Inflammatory macrophage (primary cell): Measurements from ENCODE around the gene CNTN1.

Source experiments
- DNase-seq, 2 donors: peaks; one replicate each; pipeline ENCODE4 v3.0.0-alpha.2; 2020 to 2022

The CNTN1 gene

DNA sequence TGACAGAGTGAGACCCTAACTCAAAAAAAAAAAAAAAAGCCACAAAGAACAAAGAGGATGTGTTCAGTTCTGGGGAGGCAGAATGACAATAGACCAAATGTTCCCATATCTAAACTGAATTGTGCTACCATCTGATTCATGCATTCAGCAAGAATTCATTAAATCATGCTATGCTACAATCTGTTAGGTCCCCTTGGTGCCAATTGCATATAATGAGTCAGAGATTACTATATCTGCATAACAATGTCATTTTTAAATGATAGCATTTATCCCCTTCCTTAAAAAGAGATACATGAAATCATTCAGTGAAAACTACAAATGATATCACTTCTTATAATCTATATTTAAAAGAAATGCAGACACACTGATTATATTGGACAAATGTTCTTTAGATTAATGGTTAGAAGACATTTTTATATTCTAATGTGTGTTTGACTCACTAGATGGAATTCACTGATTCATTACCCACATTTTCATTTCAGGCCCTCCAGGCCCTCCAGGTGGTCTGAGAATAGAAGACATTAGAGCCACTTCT lies 288.3 kb downstream of the CNTN1 start:
- DNase-seq: no peak

DNA sequence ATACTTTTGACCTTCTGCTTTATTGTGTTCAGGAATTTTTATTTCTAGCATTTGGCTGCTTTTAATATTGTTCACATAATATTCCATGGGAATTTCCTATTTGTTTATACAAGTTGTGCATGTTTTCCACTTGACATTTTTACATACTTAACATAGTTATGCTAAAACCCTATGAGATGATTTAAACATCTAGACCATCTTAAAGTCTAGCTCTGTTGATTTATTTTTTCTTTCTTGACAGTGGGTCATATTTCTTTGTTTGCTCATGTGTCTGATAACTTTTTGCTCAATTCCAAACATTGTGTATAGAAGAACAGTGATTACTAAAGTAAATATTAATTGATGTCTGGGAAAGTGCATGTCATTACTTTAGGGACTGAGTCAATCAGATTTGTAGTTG lies 293.8 kb downstream of the CNTN1 start:
- no peak for DNase-seq

DNA sequence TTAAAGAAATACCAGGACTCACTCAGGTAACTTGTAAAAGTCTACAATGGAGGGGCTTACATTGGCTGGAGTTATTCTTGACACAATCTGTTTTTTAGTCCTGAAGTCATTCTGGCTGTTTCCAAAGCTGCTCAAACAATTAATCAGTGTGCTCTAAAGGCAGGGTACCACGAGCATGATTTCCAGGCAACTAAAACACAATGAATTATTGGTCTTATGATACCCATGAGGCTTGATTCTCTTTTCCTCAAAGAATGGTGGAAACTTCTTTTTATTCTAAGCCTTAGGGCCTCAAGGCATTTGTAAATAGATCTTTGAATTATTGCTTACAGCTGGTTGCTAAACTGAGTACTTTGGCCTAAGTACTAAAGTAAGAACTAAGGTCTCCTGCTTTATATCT lies 296.1 kb downstream of the CNTN1 start:
- DNase-seq: no peak

DNA sequence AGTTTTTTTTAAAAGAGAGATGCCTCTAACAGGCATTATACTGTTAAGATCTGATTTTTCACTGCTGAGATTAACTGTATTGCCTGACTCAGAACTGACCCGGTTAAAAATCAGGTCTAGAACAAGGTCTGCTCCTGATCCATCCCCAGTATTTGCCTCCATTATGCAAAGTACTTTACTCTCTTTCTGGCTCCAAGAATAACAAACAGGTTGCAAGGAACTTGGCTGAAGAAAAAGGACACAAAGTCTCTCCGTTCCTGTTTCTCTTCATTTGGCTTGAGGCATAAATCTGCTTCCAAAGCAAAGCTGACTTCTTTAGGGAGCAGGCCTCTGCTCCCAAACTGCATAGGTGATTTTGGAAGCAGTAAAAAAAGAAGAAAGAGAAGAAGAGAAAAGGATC lies 296.6 kb downstream of the CNTN1 start:
- no peak for DNase-seq

DNA sequence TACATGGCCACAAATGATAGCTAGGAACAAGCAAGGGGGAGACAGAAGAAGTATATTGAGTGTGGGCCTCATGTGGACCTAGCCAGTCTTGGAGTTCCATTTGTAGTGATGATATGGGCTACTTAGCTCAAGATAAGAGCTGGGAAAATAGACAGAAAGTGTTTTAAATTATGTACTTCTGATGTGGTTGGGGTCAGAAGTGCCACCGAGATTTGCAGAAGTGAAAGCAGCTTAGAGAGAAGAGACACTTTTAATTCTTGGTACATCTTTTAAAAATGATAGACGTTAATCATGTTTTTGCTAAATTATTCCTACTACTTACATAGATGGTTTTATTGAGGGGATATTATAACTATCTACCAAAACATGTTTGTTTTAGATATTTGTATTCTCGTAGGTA lies 297.5 kb downstream of the CNTN1 start:
- DNase-seq: no peak

DNA sequence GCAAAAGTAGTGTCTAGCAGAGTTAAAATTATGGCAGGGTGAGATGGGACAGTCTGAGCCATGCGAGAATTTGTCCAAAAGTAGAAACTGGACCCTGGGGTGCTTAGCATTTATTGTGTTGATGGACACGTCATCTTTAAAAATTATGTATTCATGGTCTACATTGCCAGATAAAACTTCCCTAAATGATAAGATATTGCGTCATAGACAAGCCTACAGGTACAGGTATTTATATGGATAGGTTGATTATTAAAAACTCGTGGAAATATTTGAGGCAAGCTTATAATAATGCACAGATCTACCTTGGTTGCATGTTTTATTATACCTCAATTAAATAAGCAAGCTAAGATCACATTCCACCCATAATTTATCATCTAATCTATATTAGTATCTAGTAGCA lies 299.9 kb downstream of the CNTN1 start:
- no peak for DNase-seq

DNA sequence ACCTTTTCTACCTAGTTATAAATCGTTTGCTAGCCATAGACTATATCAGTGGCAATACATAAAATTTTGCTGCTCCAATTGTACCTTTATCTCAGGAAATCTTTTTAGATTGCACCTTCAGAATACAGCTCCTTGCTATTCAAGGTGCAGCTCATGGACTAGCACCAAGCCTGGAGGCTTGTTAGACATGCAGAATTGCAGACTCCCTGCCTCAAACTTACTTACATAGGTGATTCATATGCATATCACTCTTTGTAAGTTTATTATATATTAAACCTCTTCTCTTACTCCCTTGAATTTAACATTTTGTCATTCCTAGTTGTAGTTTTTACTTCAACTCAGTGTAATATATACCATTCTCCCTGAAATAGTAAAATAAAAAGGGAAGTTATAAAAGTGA lies 300.4 kb downstream of the CNTN1 start:
- DNase-seq: no peak

DNA sequence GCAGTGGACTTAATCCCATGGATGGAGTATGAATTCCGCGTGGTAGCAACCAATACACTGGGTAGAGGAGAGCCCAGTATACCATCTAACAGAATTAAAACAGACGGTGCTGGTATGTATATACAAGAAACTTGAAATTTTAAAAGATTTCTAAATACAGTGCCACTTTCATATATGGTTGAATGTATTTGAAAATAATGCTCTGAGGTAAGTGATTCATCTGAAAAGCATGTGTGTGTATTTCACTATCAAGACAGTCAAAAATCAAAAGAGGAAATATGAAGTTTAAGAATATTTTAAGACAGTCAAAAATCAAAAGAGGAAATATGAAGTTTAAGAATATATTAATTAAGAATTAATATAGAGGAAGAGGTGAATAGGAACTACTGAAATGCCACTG lies 300.9 kb downstream of the CNTN1 start:
- DNase-seq: no peak

DNA sequence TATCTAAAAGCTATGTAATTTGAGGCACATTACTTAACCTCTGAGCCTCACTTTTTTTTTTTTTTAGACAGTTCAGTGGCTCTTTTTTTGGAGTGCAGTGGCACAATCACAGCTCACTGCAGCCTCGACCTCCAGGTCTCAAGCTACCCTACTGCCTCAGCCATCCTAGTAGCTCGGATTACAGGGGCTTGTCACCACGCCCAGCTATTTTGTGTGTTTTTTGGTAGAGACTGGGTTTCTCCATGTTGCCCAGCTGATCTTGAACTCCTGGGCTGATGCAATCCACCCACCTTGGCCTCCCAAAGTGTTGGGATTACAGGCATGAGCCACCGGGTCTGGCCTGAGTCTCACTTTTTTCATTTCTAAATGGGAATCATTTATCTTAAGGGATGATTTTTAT lies 303.9 kb downstream of the CNTN1 start:
- no peak for DNase-seq

DNA sequence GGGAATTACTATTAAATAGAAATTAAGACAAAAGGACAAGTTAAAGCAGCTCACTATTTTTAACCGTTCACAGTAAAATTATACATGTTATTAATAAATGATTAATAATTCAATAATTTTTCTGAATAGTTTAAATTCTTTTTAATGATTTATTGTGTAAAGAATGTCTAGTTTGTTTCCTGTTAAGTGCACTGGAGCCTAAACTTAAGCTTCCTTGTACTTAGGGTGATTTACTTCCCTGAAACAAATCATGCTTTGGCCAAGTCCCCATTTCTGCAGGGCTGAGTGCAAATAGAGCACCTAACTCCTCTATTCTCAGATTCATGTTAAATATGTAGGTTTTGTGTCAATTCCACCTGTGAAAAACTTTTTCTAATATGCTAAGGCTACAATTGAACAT lies 307.0 kb downstream of the CNTN1 start:
- DNase-seq: no peak

DNA sequence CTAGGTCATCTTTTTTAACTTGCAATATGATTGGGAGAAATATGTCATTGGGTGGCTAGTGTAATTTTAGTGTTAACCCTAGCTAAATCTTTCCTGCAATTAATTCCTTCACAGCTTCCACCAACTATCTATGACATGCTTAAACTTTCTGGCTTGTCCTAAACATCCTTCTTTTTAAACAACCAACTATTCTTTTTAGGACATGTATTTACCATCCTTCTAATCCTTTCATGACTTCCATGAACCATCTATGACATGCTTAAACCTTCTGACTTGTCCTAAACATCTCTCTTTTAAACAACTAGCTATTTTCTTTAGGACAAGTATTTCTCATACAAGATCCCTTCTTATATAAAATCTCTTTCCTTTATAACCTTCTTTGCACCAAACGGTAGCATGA lies 316.2 kb downstream of the CNTN1 start:
- no peak for DNase-seq

DNA sequence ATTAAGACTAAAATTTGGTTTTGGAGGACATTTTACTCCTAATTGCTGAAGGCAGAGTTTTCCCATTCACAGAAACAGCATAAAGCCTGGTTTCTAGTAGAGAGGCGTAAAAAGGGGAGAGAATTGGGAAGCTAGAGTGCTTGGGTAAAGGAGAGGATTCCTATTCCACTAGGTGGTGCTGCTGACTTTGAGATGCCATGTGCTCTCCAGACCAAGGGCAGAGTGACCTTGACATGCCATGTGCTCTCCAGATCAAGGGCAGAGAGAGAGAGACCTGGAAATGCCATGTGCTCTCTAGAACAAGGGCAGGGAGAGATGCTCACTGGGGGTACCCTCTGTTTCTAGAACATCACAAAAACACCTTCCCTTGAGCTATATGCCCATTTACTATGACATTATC lies 319.7 kb downstream of the CNTN1 start:
- DNase-seq: no peak

DNA sequence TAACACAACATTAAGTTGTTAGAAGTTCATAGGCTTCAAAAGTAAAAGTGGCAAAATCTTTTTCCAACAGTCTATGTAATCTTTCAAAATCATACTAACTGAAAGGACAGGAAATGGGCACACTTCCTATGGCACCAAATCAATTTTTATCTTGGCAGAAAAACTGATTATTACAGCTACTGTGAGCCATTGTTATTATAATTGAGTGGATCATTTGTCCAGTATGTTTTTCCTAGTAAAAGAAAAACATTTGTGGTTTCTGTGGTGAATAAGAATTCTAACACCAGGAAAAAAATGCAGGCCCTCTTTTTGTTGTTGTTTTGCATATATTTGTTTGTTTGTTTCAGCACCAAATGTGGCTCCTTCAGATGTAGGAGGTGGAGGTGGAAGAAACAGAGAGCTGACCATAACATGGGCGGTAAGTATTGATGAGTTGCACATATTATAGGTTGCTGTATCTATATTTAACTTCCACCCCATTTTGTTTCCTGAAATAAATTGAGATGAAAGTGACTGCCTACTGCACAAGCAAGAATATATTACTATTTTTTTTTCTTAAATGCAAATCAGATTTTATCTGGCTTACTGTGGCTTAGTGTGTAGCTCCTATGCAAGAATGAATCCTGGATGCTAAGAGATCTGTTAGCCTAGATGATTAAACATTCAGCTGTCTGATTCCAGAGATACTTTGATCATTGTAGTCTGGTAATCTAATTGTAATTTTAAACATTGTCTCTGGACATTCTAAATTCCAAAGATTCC lies 321.8 kb downstream of the CNTN1 start:
- no peak for DNase-seq

DNA sequence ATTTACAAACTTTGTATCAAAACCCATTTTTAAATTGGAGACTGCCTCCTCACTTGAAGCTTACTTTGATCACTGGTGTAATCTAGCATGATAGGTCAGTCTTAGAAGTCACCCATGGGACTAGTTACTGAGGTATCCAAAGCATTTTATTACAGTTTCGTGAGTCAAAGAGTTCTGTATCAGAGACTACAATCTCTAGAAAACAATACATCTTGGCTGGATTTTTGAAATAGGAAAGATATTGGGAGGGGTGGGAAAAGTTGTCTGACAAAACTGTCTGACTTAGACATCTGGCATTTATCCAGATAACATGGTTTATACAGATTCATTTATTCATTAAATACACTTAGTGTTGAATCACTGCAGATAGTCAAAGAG lies 322.4 kb downstream of the CNTN1 start:
- no peak for DNase-seq

DNA sequence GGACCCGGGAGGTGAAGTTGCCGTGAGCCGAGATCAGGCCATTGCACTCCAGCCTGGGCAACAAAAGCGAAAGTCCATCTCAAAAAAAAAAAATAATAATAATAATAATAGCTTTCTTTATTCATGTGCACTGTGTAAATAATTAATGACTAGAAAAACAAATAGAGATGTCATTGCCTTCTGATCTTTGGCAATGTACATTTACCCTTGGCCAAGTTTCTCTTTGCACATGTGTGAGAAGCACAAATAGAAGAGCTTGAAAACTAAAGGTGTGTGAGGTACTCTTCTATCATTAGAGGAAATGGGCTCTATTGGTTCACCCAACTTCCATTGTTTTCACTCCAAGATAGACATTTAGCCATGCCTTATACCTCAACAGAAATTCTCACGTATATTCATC lies 325.8 kb downstream of the CNTN1 start:
- no peak for DNase-seq

DNA sequence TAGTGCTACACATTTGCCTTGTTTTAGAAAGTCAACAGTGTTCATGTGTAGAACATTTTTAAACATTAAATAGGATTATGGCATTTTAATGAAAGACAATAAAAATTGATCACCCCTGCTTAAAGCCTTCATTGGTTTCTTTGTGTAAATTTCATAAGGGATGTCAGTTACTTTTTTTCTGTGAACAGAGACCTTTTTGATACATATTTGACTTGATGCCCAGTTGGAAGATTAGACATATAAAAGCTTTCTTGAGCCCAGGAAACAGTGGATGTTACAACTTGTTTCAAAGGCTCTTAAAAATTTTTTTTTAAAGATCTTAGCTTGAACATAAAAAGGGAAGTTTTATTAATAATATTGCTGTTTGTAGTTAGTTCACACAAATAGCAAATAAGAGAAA lies 327.2 kb downstream of the CNTN1 start:
- no peak for DNase-seq

DNA sequence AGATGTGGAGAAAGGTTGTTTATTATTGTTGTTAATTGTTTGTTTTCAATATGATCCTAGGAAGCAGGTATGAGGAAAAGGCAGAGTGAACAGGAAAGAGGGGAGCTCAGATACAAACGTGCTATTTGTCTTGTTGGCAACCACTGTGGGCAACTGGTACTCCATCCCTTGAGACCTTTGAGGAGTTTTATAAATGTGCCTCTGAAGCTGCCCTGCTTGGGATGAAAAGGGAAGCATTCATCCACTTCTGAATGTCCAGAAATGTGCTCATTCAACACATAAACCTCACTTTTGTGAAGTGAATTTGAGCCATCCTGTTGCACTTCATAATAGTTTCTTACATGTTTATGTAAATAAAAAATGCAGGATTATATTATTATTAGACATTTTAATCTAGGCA lies 331.6 kb downstream of the CNTN1 start:
- DNase-seq: no peak

DNA sequence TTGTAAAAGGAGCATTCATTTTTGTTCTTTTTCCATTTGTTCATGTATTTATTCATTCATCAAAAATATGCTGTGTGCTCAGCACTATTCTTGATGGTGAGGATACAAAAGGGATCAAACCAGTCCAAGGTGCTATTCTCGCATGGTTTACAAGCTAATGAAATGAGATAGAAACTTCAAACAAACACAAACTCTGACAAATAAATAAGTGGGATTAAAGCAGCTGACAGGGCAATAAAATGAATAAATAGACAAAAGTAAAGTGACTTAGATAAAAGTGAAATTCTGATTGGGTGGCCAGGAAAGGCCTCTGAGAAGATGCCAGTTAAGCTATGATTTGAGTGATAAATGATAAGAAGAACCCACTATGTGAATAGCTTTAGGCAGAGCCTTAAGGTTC lies 333.9 kb downstream of the CNTN1 start:
- DNase-seq: no peak

DNA sequence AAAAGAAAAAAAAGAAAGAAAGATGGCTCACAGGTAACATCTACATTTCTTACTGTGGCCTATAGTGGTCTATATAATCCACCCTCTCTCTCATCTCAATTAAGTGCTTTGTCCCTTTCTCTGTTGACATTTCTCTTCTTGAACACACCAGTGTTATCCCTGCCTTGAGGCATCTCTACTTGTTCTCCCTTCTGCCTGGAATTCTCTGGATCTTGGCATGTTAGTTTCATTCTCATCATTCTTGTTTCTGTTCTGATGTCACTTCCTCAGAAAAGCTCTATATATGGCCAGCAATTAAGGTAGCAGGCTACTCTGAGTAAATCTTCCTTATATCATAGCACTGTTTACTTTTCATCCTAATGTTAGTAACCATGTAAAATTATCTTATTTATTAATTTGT lies 340.1 kb downstream of the CNTN1 start:
- DNase-seq: no peak

DNA sequence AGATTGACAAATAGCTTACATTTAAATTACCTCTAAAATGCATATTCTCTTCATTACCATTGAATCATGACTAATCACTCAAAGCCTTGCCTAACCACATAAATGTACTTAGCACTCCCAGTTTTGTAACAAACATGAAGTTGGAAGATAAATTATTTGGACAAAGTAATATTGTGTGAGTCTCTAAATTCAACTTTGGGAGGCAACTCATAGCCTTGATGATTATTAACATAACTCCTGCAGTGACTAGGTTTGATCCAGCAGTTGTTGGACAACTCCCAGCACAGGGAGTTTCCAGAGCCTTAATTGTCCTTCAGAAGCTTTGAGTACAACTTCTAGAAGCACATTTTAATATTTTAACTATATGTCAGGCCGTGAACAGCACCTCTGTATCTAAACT lies 342.4 kb downstream of the CNTN1 start:
- DNase-seq: no peak

DNA sequence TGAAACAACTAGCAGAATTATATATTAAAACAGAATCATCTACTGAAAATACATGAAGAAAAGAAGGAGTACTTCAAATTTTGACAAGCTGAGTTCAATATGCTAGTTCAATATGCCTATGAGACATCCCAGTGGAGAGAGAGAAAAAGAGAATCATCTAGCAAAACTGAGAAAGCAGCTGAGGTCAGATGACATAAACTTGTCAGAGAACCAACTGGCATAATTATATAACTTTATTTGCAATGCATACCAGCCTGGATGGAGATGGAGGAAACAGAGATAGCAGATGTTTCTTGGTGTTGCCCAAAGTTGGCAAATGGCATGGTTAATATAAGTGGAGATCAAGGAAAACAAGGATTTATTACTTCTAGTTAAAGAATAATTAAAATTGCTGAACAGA lies 347.2 kb downstream of the CNTN1 start:
- no peak for DNase-seq

DNA sequence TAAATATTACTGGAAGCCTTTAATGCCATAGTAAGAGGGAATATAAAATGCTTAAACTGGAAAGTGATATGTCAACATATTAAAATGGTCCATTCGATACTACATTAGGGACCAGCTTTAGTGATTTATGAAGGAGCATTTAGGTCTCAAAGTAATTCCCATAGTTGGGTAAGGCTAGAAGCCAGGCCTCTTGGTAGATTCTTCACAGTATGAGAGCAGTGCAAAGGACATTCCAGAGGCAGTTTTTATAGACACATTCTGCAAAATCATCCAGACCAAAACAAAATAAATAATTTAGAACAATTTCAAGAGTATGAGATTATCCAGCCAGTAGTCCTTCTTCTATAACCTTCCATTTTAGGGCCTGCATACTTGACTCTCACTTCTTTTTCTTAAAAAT lies 353.3 kb downstream of the CNTN1 start:
- DNase-seq: no peak

DNA sequence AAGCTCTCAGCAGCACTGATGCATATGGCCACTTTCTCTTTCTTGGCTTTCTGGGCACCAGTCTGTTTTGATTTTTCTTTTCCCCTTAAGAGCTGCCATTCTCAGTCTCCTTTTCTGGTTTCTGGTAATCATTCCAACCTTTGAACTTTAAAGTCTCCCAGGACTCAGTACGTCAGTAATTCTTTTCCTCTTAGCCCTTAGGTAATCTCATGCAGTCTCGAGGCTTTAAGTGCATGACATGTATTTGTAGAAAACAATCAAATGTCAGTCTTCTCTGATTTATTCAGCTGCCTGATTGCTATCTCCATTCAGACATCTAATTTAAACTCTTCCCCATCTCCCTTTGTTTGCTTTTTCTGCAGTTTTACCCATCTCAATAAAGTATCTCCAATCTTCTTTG lies 356.8 kb downstream of the CNTN1 start:
- DNase-seq: no peak

DNA sequence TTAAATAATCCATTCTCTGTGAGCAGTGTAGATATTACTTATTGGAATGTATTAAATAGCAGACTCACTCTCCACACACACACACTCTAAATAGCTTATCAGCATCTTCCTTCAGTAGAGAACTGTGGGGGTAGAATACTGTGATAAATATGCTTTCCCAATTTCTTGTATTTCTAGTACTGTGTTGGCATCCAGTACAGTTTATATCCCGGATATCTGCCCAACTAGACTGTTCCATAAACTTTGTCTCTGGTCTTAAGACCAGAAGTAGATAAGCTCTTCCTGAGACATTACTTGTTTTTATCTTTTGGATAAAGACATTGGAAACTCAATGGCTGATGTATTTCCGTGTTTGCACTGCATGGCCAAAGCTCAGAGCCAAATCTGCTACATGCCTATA lies 359.7 kb downstream of the CNTN1 start:
- no peak for DNase-seq

DNA sequence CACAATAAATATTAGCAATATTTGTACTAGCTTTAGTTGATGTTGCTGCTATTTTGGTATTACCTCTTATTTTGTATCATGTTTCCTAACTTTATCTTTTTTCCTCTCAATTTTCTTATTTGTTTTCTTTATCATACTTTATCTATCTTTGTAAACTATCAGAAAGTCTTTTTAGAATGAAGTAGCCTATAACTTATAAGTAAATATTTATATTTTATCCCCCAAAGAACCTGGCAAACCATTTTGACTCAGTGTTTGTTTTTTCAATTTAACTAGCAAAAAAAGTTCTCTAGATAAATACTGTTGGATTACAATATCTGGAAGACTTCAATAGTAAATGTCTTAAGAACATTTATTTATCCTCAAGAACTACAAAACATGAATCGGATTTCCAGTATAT lies 360.2 kb downstream of the CNTN1 start:
- no peak for DNase-seq
